HL-60 (cell line): ENCODE results near the gene STX18.
"Not testable (repeated sequence)": the region's sequence is repeated elsewhere in the genome, so short reads cannot be mapped to it uniquely, and the experiment has no call there.

Source experiments
- DNase-seq, 2 experiments: peaks; one replicate each; pipeline ENCODE4 v3.0.0-alpha.2; 2010 to 2020; ENCODE audit warnings: low read depth in 1 of 2, low spot score in 1 of 2
- H3K27ac ChIP-seq: fragments of 250-450 bp; sonication (Bioruptor Pico); replicated peaks from 2 replicates; pipeline ENCODE4 v1.5.1; 2020; ENCODE audit warnings: mild to moderate bottlenecking, moderate library complexity
- H3K27me3 ChIP-seq: fragments of 250-450 bp; sonication (Bioruptor Pico); 2 replicates; pipeline ENCODE4 v1.5.1; 2021; ENCODE audit warnings: mild to moderate bottlenecking, moderate library complexity; ENCODE audit not compliant: insufficient read depth, poor library complexity, severe bottlenecking
- H3K4me3 ChIP-seq: replicated peaks from 2 replicates; pipeline ENCODE4 v1.5.1; 2011; ENCODE audit warnings: mild to moderate bottlenecking, control low read depth, low read length; ENCODE audit not compliant: insufficient read depth
- CTCF ChIP-seq: IDR thresholded peaks from one replicate; pipeline ENCODE4 v1.5.1; 2011; ENCODE audit warnings: low read length, control low read depth, inconsistent platforms; ENCODE audit not compliant: insufficient read depth
- GABPA ChIP-seq: IDR thresholded peaks from 2 replicates; pipeline ENCODE4 v1.6.1; 2012; ENCODE audit warnings: low read depth
- POLR2AphosphoS5 ChIP-seq: IDR thresholded peaks from 2 replicates; pipeline ENCODE4 v1.6.1; 2012; ENCODE audit warnings: low read depth
- SPI1 ChIP-seq: IDR thresholded peaks from 2 replicates; pipeline ENCODE4 v1.6.1; 2012; ENCODE audit warnings: low read depth, mild to moderate bottlenecking, borderline replicate concordance
- TF ChIP-seq, protein P1 (sequence below): IDR thresholded peaks from 2 replicates; pipeline ENCODE4 v1.6.1; 2012; ENCODE audit warnings: low read depth; ENCODE audit not compliant: insufficient replicate concordance

STX18 gene

DNA sequence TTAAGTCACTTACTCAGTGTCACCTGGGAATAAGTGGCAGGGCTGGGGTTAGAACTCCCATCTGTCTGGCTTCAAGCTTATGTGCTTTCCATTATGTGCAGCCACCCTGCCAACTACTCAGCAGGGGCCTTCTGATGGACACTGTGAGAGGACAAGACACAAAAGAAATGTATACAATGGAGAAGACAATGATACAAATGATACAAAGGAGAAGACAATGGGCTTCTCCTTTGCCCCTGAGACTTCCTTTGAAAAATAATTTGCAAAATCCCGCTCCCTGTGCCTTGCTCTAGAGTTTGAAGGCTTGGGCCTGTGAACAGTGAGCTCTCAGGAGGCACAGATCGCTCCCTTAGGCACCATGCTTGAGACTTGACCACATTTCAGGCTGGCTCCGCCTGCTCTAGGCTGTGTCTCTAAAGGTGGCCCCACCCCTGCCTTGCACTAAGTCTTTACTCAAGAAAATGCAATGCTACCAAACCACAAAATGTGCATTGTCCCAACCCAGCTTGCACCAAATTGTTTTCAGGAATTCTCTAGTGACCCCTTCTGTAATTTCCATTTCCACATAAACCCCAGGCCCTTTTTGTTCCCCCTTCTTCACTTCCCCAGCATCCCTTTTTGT lies 27.1 kb upstream of the STX18 start:
- TF ChIP-seq GABPA: no peak
- TF ChIP-seq, protein P1, sequence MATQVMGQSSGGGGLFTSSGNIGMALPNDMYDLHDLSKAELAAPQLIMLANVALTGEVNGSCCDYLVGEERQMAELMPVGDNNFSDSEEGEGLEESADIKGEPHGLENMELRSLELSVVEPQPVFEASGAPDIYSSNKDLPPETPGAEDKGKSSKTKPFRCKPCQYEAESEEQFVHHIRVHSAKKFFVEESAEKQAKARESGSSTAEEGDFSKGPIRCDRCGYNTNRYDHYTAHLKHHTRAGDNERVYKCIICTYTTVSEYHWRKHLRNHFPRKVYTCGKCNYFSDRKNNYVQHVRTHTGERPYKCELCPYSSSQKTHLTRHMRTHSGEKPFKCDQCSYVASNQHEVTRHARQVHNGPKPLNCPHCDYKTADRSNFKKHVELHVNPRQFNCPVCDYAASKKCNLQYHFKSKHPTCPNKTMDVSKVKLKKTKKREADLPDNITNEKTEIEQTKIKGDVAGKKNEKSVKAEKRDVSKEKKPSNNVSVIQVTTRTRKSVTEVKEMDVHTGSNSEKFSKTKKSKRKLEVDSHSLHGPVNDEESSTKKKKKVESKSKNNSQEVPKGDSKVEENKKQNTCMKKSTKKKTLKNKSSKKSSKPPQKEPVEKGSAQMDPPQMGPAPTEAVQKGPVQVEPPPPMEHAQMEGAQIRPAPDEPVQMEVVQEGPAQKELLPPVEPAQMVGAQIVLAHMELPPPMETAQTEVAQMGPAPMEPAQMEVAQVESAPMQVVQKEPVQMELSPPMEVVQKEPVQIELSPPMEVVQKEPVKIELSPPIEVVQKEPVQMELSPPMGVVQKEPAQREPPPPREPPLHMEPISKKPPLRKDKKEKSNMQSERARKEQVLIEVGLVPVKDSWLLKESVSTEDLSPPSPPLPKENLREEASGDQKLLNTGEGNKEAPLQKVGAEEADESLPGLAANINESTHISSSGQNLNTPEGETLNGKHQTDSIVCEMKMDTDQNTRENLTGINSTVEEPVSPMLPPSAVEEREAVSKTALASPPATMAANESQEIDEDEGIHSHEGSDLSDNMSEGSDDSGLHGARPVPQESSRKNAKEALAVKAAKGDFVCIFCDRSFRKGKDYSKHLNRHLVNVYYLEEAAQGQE: no peak
- no peak for TF ChIP-seq POLR2AphosphoS5
- no peak for TF ChIP-seq SPI1
- no peak for TF ChIP-seq CTCF

GRCh38 chr4:4566359-4566758 lies 24.5 kb upstream of the STX18 start:
- DNase-seq, H3K27ac ChIP-seq, H3K4me3 ChIP-seq, H3K27me3 ChIP-seq: not testable (repeated sequence)

More for the DNA sequence above, 27.1 kb upstream of the STX18 start:
- Histone ChIP-seq H3K4me3 (no peak overlapping the region), H3K27ac (no peak overlapping the region), H3K27me3 (no peaks in the 10 kb centered on the region)
- DNase-seq: no peak

DNA sequence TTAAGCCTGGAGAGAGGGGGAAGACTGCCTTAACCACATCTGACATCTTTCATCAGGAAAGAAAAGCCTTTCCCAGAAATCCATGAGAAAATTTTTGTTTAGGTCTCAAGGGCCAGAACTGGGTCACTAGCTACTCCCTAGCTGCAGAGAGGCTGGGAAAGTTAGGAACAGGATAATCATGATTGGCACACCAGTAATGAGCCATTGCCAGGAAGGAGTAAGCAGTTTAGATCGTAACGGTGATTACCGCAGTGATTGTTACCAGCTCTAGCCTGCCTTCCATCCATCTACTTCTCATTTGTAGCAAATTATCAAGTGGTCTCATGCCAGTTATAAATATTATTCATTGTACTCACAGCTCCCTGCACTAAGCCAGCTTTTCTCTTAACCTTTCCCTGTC lies 22.7 kb upstream of the STX18 start:
- H3K27me3 ChIP-seq: no peaks in the 10 kb centered on the region
- TF ChIP-seq GABPA: no peak
- DNase-seq: no peak
- no peak overlapping the region for H3K4me3 ChIP-seq
- no peak overlapping the region for H3K27ac ChIP-seq

DNA sequence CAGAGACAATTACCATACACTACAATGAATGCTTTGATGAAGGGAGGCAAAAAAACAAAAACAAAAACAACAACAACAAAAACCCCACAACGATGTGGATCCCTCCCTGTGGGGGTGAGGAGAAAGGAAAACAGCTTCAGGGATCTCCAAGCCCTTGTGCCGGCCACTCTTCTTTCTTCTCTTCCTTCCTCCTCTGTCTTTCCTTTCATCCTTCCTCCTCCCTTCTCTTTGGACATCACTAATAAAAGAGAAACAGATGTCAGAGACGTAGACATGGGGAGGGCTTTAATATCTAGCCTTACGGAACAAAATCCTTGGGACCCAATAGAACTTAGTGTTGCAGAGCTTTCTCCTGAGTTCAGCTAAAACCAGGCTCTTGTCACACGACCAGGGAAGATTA lies 18.8 kb upstream of the STX18 start:
- Histone ChIP-seq H3K4me3 (no peak overlapping the region), H3K27ac (no peak overlapping the region), H3K27me3 (no peaks in the 10 kb centered on the region)
- no peak for TF ChIP-seq CTCF
- no peak for TF ChIP-seq POLR2AphosphoS5
- TF ChIP-seq, protein P1: no peak
- DNase-seq: no peak

DNA sequence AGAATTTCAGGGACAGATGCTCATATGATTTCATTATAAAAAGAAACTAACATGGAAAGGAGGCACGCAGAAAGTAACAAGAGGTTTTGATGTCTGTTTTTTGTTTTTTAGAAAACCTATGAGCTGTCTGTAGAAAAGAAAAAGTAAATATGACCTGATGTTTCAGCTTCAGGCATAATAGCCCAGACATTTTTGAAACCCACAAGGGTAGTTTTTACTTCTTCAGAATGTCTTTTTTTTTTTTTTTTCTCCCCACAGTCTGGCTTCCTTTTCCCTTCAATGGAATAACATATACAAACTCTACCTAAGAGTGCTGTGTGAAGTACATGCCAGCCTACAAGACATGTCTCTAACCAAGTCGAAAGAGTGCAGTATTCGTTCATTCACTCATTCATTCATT lies 18.3 kb upstream of the STX18 start:
- no peak for DNase-seq
- Histone ChIP-seq H3K4me3 (no peak overlapping the region), H3K27me3 (no peaks in the 10 kb centered on the region), H3K27ac (no peak overlapping the region)
- TF ChIP-seq, protein P1: no peak
- no peak for TF ChIP-seq SPI1
- no peak for TF ChIP-seq POLR2AphosphoS5
- no peak for TF ChIP-seq GABPA
- TF ChIP-seq CTCF: no peak
